Cardiac muscle cell (in vitro differentiated cells and primary cell): Measurements from ENCODE around the gene CRTAP. TPM values are rescaled to one million over a fixed set of nuclear protein-coding genes. Genes with fewer than 3 reads are reported as not detected.
"Not testable (repeated sequence)": the region's sequence is repeated elsewhere in the genome, so short reads cannot be mapped to it uniquely, and the experiment has no call there.

ENCODE experiments used
- DNase-seq, 2 donors: peaks; one replicate each; pipeline versions ENCODE4 v3.0.0 to v3.0.0-alpha.2; 2010 to 2017; ENCODE audit warnings: low read depth in 1 of 2, low spot score in 1 of 2
- H3K27ac ChIP-seq: fragments of 200-600 bp; sonication (generic); 2 replicates; pipeline ENCODE4 v1.5.1; 2016
- H3K27me3 ChIP-seq: fragments of 200-600 bp; sonication (generic); 2 replicates; pipeline ENCODE4 v1.6.0; 2016; ENCODE audit warnings: control low read depth
- H3K36me3 ChIP-seq: fragments of 200-600 bp; sonication (generic); 2 replicates; pipeline ENCODE4 v1.5.1; 2016; ENCODE audit warnings: control low read depth
- H3K4me1 ChIP-seq: fragments of 200-600 bp; sonication (generic); 2 replicates; pipeline ENCODE4 v1.8.1; 2017; ENCODE audit warnings: low read depth, mild to moderate bottlenecking, mixed run types
- H3K4me3 ChIP-seq: fragments of 200-600 bp; sonication (generic); 2 replicates; pipeline ENCODE4 v1.5.1; 2016; ENCODE audit warnings: mild to moderate bottlenecking
- H3K9me3 ChIP-seq: fragments of 200-600 bp; sonication (generic); 2 replicates; pipeline ENCODE4 v1.5.1; 2017; ENCODE audit warnings: low read depth, mild to moderate bottlenecking, control low read depth
- CTCF ChIP-seq: IDR thresholded peaks from 2 replicates; pipeline ENCODE4 v1.5.1; 2012; ENCODE audit warnings: low read depth, mild to moderate bottlenecking, low read length
- polyA plus RNA-seq: library from polyadenylated mRNA; unstranded; fragments of >200 nt; fragmentation: Nextera tagmentation; extraction: Ambion mirVana; gene quantifications from 2 replicates; pipeline ENCODE4 v1.2.1, GENCODE V29; 2016
- total RNA-seq: library from RNA; depleted of rRNA; stranded (reverse); fragments of >200 nt; gene quantifications from 2 replicates; pipeline ENCODE4 v1.2.3, GENCODE V29; 2016

The CRTAP gene
- total and polyA plus RNA-seq, 2 experiments from 2014 or later = 83.6 to 127 TPM

- no peak overlapping the region for H3K4me3 ChIP-seq
- TF ChIP-seq CTCF = peak; percentile 96
- peak; percentile 81 to 83 for DNase-seq
- H3K4me1 ChIP-seq = peaks cover 8% of the 10 kb centered on the region
- H3K36me3 ChIP-seq = no peaks in the 10 kb centered on the region
- H3K9me3 ChIP-seq = no peaks in the 10 kb centered on the region
- no peaks in the 10 kb centered on the region for H3K27me3 ChIP-seq
- no peak overlapping the region for H3K27ac ChIP-seq
Observed at GRCh38 chr3:33074217-33075067, 39.4 kb upstream of the CRTAP start.

- Histone ChIP-seq H3K27ac (no peak overlapping the region), H3K4me3 (no peak overlapping the region), H3K27me3 (no peaks in the 10 kb centered on the region), H3K9me3 (no peaks in the 10 kb centered on the region), H3K36me3 (no peaks in the 10 kb centered on the region), H3K4me1 (peaks cover 4% of the 10 kb centered on the region)
- no peak for TF ChIP-seq CTCF
- DNase-seq = peak in 1 of 2 donors; percentile 64
Observed at GRCh38 chr3:33075995-33076394, 37.8 kb upstream of the CRTAP start.

GRCh38 chr3:33076952-33077351, 36.9 kb upstream of the CRTAP start:
- Histone ChIP-seq H3K4me1 (no peaks in the 10 kb centered on the region), H3K27me3 (no peaks in the 10 kb centered on the region), H3K9me3 (no peaks in the 10 kb centered on the region), H3K36me3 (no peaks in the 10 kb centered on the region), H3K27ac (no peak overlapping the region), H3K4me3 (no peak overlapping the region)
- no peak for DNase-seq
- TF ChIP-seq CTCF = no peak

- no peaks in the 10 kb centered on the region for H3K4me1 ChIP-seq
- H3K9me3 ChIP-seq = no peaks in the 10 kb centered on the region
- no peaks in the 10 kb centered on the region for H3K36me3 ChIP-seq
- no peak for DNase-seq
- H3K27me3 ChIP-seq = no peaks in the 10 kb centered on the region
- no peak for TF ChIP-seq CTCF
- no peak overlapping the region for H3K4me3 ChIP-seq
- H3K27ac ChIP-seq = no peak overlapping the region
Observed at GRCh38 chr3:33077976-33078375, 35.8 kb upstream of the CRTAP start.

GRCh38 chr3:33079813-33080212, 34.0 kb upstream of the CRTAP start:
- not testable (repeated sequence) for H3K4me1 ChIP-seq, H3K9me3 ChIP-seq, DNase-seq, H3K27ac ChIP-seq, H3K36me3 ChIP-seq, H3K4me3 ChIP-seq, H3K27me3 ChIP-seq

- DNase-seq = no peak
- TF ChIP-seq CTCF = no peak
- H3K4me3 ChIP-seq = no peak overlapping the region
- H3K27me3 ChIP-seq = no peaks in the 10 kb centered on the region
- H3K9me3 ChIP-seq = no peaks in the 10 kb centered on the region
- H3K36me3 ChIP-seq = no peaks in the 10 kb centered on the region
- H3K4me1 ChIP-seq = peaks cover 10% of the 10 kb centered on the region
- H3K27ac ChIP-seq = no peak overlapping the region
Observed at GRCh38 chr3:33081812-33082211, 32.0 kb upstream of the CRTAP start.
